ENCODE measurements around the gene TOP2B.

The TOP2B gene

GRCh38 chr3:25593001-25593400 lies 71.7 kb downstream of the TOP2B start:
- no peak overlapping the region for H3K4me3 ChIP-seq (ENCODE audit: low read depth, low read length)
- no peaks in the 10 kb centered on the region for H3K36me3 ChIP-seq (ENCODE audit: control insufficient read depth in 1 of 2, insufficient read depth in 2 of 2, low read length in 2 of 2)
- no peak overlapping the region for H2AFZ ChIP-seq (ENCODE audit: insufficient read depth, low read length, poor library complexity)
- peaks cover 1% of the 10 kb centered on the region for H3K79me2 ChIP-seq (ENCODE audit: control insufficient read depth, insufficient read depth, low read length, poor library complexity)
- no peak overlapping the region for H3K18ac ChIP-seq (ENCODE audit: low read length)
- H2BK120ac ChIP-seq (ENCODE audit: insufficient read depth, low read length, poor library complexity) = peak overlapping the region; percentile 75
- no peak overlapping the region for H3K23ac ChIP-seq (ENCODE audit: low read length)
- H4K12ac ChIP-seq (ENCODE audit: low read depth, low read length) = no peak overlapping the region
- H3K14ac ChIP-seq (ENCODE audit: low read length) = no peak overlapping the region
- peak overlapping the region; percentile 8 for H3K27ac ChIP-seq (ENCODE audit: low read depth, low read length)
- H3K27me3 ChIP-seq (ENCODE audit: insufficient read depth, low read length) = no peaks in the 10 kb centered on the region
- H3K4me1 ChIP-seq (ENCODE audit: control insufficient read depth in 1 of 2, insufficient read depth in 2 of 2, low read length in 2 of 2) = peaks cover 4 to 10% of the 10 kb centered on the region in 2 experiments
- no peak overlapping the region for H3K4ac ChIP-seq (ENCODE audit: low read depth, low read length)
- peaks cover 15% of the 10 kb centered on the region for H3K79me1 ChIP-seq (ENCODE audit: low read length)
- no peak overlapping the region for H3K4me2 ChIP-seq (ENCODE audit: low read length)
- no peak overlapping the region for H2AK5ac ChIP-seq (ENCODE audit: low read length)
- no peak overlapping the region for H2BK12ac ChIP-seq (ENCODE audit: low read length)
- H4K91ac ChIP-seq (ENCODE audit: low read depth, low read length) = no peak overlapping the region
- H3K9me3 ChIP-seq (ENCODE audit: insufficient read depth, low read depth, low read length) = no peaks in the 10 kb centered on the region
- H4K8ac ChIP-seq (ENCODE audit: low read depth, low read length) = no peak overlapping the region
- no peak overlapping the region for H3K9ac ChIP-seq (ENCODE audit: low read length)
- DNase-seq = no peak
- no peak overlapping the region for H2BK5ac ChIP-seq (ENCODE audit: low read depth, low read length, poor library complexity)

GRCh38 chr3:25592510-25592968 lies 72.2 kb downstream of the TOP2B start:
- Histone ChIP-seq H3K14ac (ENCODE audit: low read length) (no peak overlapping the region), H3K9me3 (ENCODE audit: insufficient read depth, low read depth, low read length) (no peaks in the 10 kb centered on the region), H4K8ac (ENCODE audit: low read depth, low read length) (no peak overlapping the region), H3K4me3 (ENCODE audit: low read depth, low read length) (no peak overlapping the region), H2AK5ac (ENCODE audit: low read length) (no peak overlapping the region), H3K23ac (ENCODE audit: low read length) (no peak overlapping the region), H3K4ac (ENCODE audit: low read depth, low read length) (no peak overlapping the region), H3K4me2 (ENCODE audit: low read length) (no peak overlapping the region), H3K27ac (ENCODE audit: low read depth, low read length) (peak overlapping the region; percentile 8), H2BK5ac (ENCODE audit: low read depth, low read length, poor library complexity) (no peak overlapping the region), H4K12ac (ENCODE audit: low read depth, low read length) (no peak overlapping the region), H3K79me2 (ENCODE audit: control insufficient read depth, insufficient read depth, low read length, poor library complexity) (peaks cover 1% of the 10 kb centered on the region), H2AFZ (ENCODE audit: insufficient read depth, low read length, poor library complexity) (no peak overlapping the region), H3K79me1 (ENCODE audit: low read length) (peaks cover 15% of the 10 kb centered on the region), H3K18ac (ENCODE audit: low read length) (no peak overlapping the region), H2BK120ac (ENCODE audit: insufficient read depth, low read length, poor library complexity) (peak overlapping the region; percentile 19), H3K4me1 (ENCODE audit: control insufficient read depth in 1 of 2, insufficient read depth in 2 of 2, low read length in 2 of 2) (peaks cover 4 to 10% of the 10 kb centered on the region in 2 experiments), H3K36me3 (ENCODE audit: control insufficient read depth in 1 of 2, insufficient read depth in 2 of 2, low read length in 2 of 2) (no peaks in the 10 kb centered on the region), H4K91ac (ENCODE audit: low read depth, low read length) (peak overlapping the region; percentile 53), H3K9ac (ENCODE audit: low read length) (no peak overlapping the region), H2BK12ac (ENCODE audit: low read length) (peak overlapping the region; percentile 6), H3K27me3 (ENCODE audit: insufficient read depth, low read length) (no peaks in the 10 kb centered on the region)
- no CpG with 5 or more reads among the region's 3 CpGs for WGBS (ENCODE audit: extremely low coverage, insufficient coverage, insufficient read length)
- DNase-seq = peak; percentile 49 to 54

- peak overlapping the region; percentile 24 for H2AK5ac ChIP-seq (ENCODE audit: low read length)
- H2BK120ac ChIP-seq (ENCODE audit: insufficient read depth, low read length, poor library complexity) = no peak overlapping the region
- no peak overlapping the region for H2BK5ac ChIP-seq (ENCODE audit: low read depth, low read length, poor library complexity)
- H4K91ac ChIP-seq (ENCODE audit: low read depth, low read length) = no peak overlapping the region
- H2BK12ac ChIP-seq (ENCODE audit: low read length) = peak overlapping the region; percentile 61
- no peak overlapping the region for H3K4me2 ChIP-seq (ENCODE audit: low read length)
- no peaks in the 10 kb centered on the region for H3K9me3 ChIP-seq (ENCODE audit: insufficient read depth, low read depth, low read length)
- WGBS (ENCODE audit: extremely low coverage, insufficient coverage, insufficient read length) = no CpG with 5 or more reads among the region's 8 CpGs
- H3K23ac ChIP-seq (ENCODE audit: low read length) = no peak overlapping the region
- no peaks in the 10 kb centered on the region for H3K36me3 ChIP-seq (ENCODE audit: control insufficient read depth in 1 of 2, insufficient read depth in 2 of 2, low read length in 2 of 2)
- no peak overlapping the region for H3K14ac ChIP-seq (ENCODE audit: low read length)
- no peaks in the 10 kb centered on the region for H3K27me3 ChIP-seq (ENCODE audit: insufficient read depth, low read length)
- peaks cover 4 to 10% of the 10 kb centered on the region in 2 experiments for H3K4me1 ChIP-seq (ENCODE audit: control insufficient read depth in 1 of 2, insufficient read depth in 2 of 2, low read length in 2 of 2)
- H3K4me3 ChIP-seq (ENCODE audit: low read depth, low read length) = no peak overlapping the region
- H3K4ac ChIP-seq (ENCODE audit: low read depth, low read length) = no peak overlapping the region
- peaks cover 15% of the 10 kb centered on the region for H3K79me1 ChIP-seq (ENCODE audit: low read length)
- no peak overlapping the region for H3K27ac ChIP-seq (ENCODE audit: low read depth, low read length)
- H4K12ac ChIP-seq (ENCODE audit: low read depth, low read length) = no peak overlapping the region
- no peak overlapping the region for H3K18ac ChIP-seq (ENCODE audit: low read length)
- no peak overlapping the region for H3K9ac ChIP-seq (ENCODE audit: low read length)
- no peak overlapping the region for H4K8ac ChIP-seq (ENCODE audit: low read depth, low read length)
- peaks cover 1% of the 10 kb centered on the region for H3K79me2 ChIP-seq (ENCODE audit: control insufficient read depth, insufficient read depth, low read length, poor library complexity)
- no peak overlapping the region for H2AFZ ChIP-seq (ENCODE audit: insufficient read depth, low read length, poor library complexity)
- no peak for DNase-seq
Measured at GRCh38 chr3:25589783-25590258, 74.9 kb downstream of the TOP2B start.

GRCh38 chr3:25589104-25589782 lies 75.5 kb downstream of the TOP2B start:
- no peak overlapping the region for H3K23ac ChIP-seq (ENCODE audit: low read length)
- no peak overlapping the region for H3K4ac ChIP-seq (ENCODE audit: low read depth, low read length)
- WGBS (ENCODE audit: extremely low coverage, insufficient coverage, insufficient read length) = no CpG with 5 or more reads among the region's 4 CpGs
- no peak overlapping the region for H4K8ac ChIP-seq (ENCODE audit: low read depth, low read length)
- H2AK5ac ChIP-seq (ENCODE audit: low read length) = no peak overlapping the region
- H3K4me2 ChIP-seq (ENCODE audit: low read length) = no peak overlapping the region
- no peak overlapping the region for H3K27ac ChIP-seq (ENCODE audit: low read depth, low read length)
- H3K9me3 ChIP-seq (ENCODE audit: insufficient read depth, low read depth, low read length) = no peaks in the 10 kb centered on the region
- H3K36me3 ChIP-seq (ENCODE audit: control insufficient read depth in 1 of 2, insufficient read depth in 2 of 2, low read length in 2 of 2) = no peaks in the 10 kb centered on the region
- no peak overlapping the region for H3K14ac ChIP-seq (ENCODE audit: low read length)
- peaks cover 4 to 10% of the 10 kb centered on the region in 2 experiments for H3K4me1 ChIP-seq (ENCODE audit: control insufficient read depth in 1 of 2, insufficient read depth in 2 of 2, low read length in 2 of 2)
- H3K79me1 ChIP-seq (ENCODE audit: low read length) = peaks cover 15% of the 10 kb centered on the region
- no peaks in the 10 kb centered on the region for H3K27me3 ChIP-seq (ENCODE audit: insufficient read depth, low read length)
- no peak for DNase-seq
- no peak overlapping the region for H3K4me3 ChIP-seq (ENCODE audit: low read depth, low read length)
- no peak overlapping the region for H2BK5ac ChIP-seq (ENCODE audit: low read depth, low read length, poor library complexity)
- H2BK120ac ChIP-seq (ENCODE audit: insufficient read depth, low read length, poor library complexity) = no peak overlapping the region
- no peak overlapping the region for H4K12ac ChIP-seq (ENCODE audit: low read depth, low read length)
- no peak overlapping the region for H2BK12ac ChIP-seq (ENCODE audit: low read length)
- H3K18ac ChIP-seq (ENCODE audit: low read length) = no peak overlapping the region
- H2AFZ ChIP-seq (ENCODE audit: insufficient read depth, low read length, poor library complexity) = no peak overlapping the region
- H4K91ac ChIP-seq (ENCODE audit: low read depth, low read length) = no peak overlapping the region
- peaks cover 1% of the 10 kb centered on the region for H3K79me2 ChIP-seq (ENCODE audit: control insufficient read depth, insufficient read depth, low read length, poor library complexity)
- H3K9ac ChIP-seq (ENCODE audit: low read length) = no peak overlapping the region

Data from trophoblast cell (in vitro differentiated cells and primary cell).